GM10248 (cell line): ENCODE results near the gene UTS2B.

Experiments used
- CTCF ChIA-PET: fragments of 300-600 bp; sonication (Branson Sonifier 250); formaldehyde crosslinking; extraction: SDS; loops from one replicate; lab custom pipeline; 2021; ENCODE audit warnings: antibody characterized with exemption; lab: Yijun Ruan, JAX
- POLR2A ChIA-PET: fragments of 350-650 bp; sonication (Branson Sonifier 250); formaldehyde crosslinking; extraction: SDS; loops from one replicate; lab custom pipeline; 2020; ENCODE audit warnings: antibody characterized with exemption; lab: Yijun Ruan, JAX
- DNase-seq: peaks from one replicate; pipeline ENCODE4 v3.0.0; 2012; ENCODE audit errors: extremely low spot score
- TF ChIP-seq, protein P1 (sequence below): IDR thresholded peaks from 2 replicates; pipeline ENCODE4 v1.5.1; 2012; ENCODE audit warnings: mild to moderate bottlenecking, low read depth; ENCODE audit errors: extremely low read depth, missing control alignments, control extremely low read depth

The UTS2B gene

GRCh38 chr3:191355406-191355805 is 25.1 kb upstream of the UTS2B start:
- TF ChIP-seq, protein P1, sequence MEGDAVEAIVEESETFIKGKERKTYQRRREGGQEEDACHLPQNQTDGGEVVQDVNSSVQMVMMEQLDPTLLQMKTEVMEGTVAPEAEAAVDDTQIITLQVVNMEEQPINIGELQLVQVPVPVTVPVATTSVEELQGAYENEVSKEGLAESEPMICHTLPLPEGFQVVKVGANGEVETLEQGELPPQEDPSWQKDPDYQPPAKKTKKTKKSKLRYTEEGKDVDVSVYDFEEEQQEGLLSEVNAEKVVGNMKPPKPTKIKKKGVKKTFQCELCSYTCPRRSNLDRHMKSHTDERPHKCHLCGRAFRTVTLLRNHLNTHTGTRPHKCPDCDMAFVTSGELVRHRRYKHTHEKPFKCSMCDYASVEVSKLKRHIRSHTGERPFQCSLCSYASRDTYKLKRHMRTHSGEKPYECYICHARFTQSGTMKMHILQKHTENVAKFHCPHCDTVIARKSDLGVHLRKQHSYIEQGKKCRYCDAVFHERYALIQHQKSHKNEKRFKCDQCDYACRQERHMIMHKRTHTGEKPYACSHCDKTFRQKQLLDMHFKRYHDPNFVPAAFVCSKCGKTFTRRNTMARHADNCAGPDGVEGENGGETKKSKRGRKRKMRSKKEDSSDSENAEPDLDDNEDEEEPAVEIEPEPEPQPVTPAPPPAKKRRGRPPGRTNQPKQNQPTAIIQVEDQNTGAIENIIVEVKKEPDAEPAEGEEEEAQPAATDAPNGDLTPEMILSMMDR: no peak
- ChIA-PET CTCF (interaction anchor here (1.0 to 2.5 kb wide), 5 partner anchors 9 to 113 kb away, joined by 3 to 10 read pairs (median 4); no protein-coding TSS in a partner anchor), POLR2A (interaction anchor here (1.5 kb wide), 1 partner anchor 17 kb away, joined by 4 read pairs; no protein-coding TSS in a partner anchor)
- DNase-seq: peak; percentile 20

DNA sequence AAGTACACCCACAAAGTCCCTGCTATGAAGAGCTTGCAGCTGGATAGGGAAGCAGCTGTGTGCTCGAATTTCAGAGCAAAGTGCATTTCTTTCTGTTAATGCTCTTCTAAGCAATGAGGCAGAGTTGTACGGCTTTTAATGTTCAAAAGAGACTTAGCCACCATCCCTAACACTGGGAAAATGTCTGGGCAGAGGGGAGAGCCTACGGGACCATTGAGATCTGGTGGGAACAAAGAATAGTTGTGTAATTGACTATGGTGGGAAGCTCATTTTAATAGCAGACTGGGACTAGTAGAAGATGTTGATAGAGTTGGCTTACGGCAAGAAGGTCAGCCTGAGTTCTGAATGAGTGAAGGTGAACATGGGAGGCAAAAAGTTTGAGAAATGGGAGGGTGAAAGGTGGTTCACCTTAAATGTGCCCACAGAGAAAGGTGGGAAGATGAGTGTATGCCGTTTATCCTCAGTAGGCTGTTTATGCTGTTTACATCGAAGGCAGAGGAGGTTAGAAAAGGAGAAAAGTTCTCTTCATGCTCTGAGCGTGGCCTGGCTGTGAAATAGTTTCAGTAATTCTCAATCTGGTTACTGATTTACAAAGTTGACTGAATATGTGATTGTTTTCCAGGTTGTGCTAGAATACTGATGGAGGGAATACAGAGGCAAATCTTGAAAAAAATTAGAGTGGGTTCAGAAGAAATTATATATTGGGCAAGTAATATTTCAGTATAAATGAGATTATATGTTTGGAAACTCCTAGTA is 22.9 kb upstream of the UTS2B start:
- ChIA-PET CTCF (no interaction called here), POLR2A (no interaction called here)
- TF ChIP-seq, protein P1: no peak
- no peak for DNase-seq

DNA sequence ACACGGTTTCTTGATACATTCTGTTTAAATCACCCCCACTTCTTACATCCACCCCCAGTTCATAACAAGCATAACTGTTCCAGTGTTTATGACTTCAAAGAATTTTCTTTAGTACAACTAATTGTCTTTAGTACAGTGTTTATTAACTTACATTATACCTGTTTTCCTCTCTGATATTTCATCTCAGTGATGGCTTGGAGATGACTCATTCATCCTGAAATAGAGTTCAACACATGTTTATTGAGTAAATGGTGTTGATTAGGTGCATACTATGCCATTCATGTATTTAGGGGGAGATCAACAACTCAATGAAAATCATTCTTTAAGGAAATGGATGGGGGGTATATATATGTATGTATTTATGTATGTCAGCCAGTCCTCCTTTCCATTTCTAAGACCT is 21.7 kb upstream of the UTS2B start:
- CTCF ChIA-PET: no interaction called here
- DNase-seq: no peak
- TF ChIP-seq, protein P1: no peak
- POLR2A ChIA-PET: no interaction called here

GRCh38 chr3:191350396-191351090 is 20.2 kb upstream of the UTS2B start:
- ChIA-PET CTCF (interaction anchor here (1.0 kb wide), 1 partner anchor 9 kb away, joined by 3 read pairs; no protein-coding TSS in a partner anchor), POLR2A (no interaction called here)
- TF ChIP-seq, protein P1: no peak
- DNase-seq: no peak

- CTCF ChIA-PET: interaction anchor here (1.0 kb wide), 1 partner anchor 34 kb away, joined by 4 read pairs; no protein-coding TSS in a partner anchor
- POLR2A ChIA-PET: no interaction called here
- no peak for DNase-seq
- TF ChIP-seq, protein P1: no peak
Observed at GRCh38 chr3:191348098-191348497, 17.8 kb upstream of the UTS2B start.

GRCh38 chr3:191347228-191347627 is 16.9 kb upstream of the UTS2B start:
- ChIA-PET CTCF (interaction anchor here (1.0 to 1.2 kb wide), 2 partner anchors 8 to 34 kb away, joined by 3 to 4 read pairs; no protein-coding TSS in a partner anchor), POLR2A (no interaction called here)
- no peak for DNase-seq
- TF ChIP-seq, protein P1: no peak
